ENCODE results near the gene ARFGEF2. TPM values are rescaled to one million over a fixed set of nuclear protein-coding genes. Genes with fewer than 3 reads are reported as not detected.
A peak's percentile ranks its signal among the peaks of the same experiment; 100 is the strongest.

ARFGEF2 gene
- total RNA-seq, 6 donors from 2014 or later, result 22.4 to 94.3 (median 32.2) TPM

DNA sequence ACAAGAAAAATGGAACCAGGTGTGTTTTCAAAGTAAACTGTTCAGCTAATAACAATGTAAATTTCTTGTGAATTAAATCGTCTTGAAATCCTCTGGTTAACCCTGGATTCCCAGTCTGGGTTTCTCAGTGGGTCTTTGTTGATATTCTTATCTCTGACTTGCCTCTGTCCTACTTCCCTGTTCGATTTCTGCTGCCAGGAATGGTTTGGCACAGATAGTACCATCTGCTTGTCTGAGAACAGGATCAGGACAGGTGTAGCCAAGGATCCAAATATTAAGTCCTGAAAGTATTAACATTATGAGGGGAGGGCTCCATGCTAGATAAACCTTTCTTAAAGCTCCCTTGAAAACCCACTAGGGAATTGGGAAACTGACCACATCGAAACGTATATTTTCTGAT lies 30.1 kb downstream of the ARFGEF2 start:
- Histone ChIP-seq H3K27ac (no peak overlapping the region), H3K4me1 (no peaks in the 10 kb centered on the region), H3K9me3 (no peaks in the 10 kb centered on the region), H3K27me3 (no peaks in the 10 kb centered on the region), H3K4me3 (no peak overlapping the region), H3K36me3 (peaks cover 25 to 86% (median 73%) of the 10 kb centered on the region in 4 donors)
- no peak for TF ChIP-seq EP300 (IDR thresholded peaks at IDR 0.05)
- TF ChIP-seq, protein P1, sequence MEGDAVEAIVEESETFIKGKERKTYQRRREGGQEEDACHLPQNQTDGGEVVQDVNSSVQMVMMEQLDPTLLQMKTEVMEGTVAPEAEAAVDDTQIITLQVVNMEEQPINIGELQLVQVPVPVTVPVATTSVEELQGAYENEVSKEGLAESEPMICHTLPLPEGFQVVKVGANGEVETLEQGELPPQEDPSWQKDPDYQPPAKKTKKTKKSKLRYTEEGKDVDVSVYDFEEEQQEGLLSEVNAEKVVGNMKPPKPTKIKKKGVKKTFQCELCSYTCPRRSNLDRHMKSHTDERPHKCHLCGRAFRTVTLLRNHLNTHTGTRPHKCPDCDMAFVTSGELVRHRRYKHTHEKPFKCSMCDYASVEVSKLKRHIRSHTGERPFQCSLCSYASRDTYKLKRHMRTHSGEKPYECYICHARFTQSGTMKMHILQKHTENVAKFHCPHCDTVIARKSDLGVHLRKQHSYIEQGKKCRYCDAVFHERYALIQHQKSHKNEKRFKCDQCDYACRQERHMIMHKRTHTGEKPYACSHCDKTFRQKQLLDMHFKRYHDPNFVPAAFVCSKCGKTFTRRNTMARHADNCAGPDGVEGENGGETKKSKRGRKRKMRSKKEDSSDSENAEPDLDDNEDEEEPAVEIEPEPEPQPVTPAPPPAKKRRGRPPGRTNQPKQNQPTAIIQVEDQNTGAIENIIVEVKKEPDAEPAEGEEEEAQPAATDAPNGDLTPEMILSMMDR (IDR thresholded peaks at IDR 0.05), result no peak
- no peak for TF ChIP-seq POLR2AphosphoS5 (IDR thresholded peaks at IDR 0.05)
- TF ChIP-seq POLR2A (IDR thresholded peaks at IDR 0.05), result no peak
- WGBS, 2 donors, result 84 to 87% methylated on average over 4 of the region's 4 CpGs
- ATAC-seq (ENCODE audit: low FRiP score in 2 of 2) (no peak), DNase-seq (no peak)

DNA sequence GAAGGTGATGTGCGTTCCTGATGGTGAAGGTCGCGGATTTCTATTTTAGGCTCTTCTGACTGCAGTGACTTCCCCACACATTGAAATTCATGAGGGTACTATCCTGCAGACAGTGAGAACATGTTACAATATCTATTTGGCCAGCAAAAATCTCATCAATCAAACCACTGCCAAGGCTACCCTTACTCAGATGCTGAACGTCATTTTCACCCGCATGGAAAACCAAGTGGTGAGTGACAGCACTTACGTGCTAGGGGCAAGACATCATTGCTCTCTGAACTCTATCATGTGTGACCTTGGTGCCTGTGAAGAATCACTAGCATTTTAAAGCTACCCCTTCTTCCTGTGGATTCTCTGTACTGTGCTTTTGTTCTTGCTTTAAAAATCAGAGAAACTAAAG lies 31.1 kb downstream of the ARFGEF2 start:
- H3K9me3 ChIP-seq, result no peaks in the 10 kb centered on the region
- no peaks in the 10 kb centered on the region for H3K27me3 ChIP-seq

DNA sequence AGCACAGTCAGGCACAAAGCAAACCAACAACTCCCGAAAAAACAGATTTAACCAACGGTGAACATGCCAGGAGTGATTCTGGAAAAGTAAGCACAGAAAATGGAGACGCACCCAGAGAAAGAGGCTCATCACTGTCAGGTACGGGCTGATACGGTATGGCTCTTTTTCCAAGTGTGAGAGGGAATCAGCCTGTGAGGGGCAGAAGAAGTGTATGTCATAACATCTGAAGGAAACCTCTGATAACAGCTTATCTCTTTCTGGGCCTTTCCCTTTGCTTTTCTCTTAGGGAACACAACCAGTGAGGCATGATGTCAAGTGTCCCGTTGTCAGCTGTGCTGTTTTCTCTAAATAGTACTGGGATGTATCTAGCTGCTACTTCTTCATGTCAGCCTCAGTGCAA lies 32.1 kb downstream of the ARFGEF2 start:
- no peak for TF ChIP-seq EP300 (IDR thresholded peaks at IDR 0.05)
- TF ChIP-seq POLR2AphosphoS5 (IDR thresholded peaks at IDR 0.05), result no peak
- TF ChIP-seq, protein P1 (IDR thresholded peaks at IDR 0.05), result no peak
- TF ChIP-seq POLR2A (IDR thresholded peaks at IDR 0.05), result no peak
- DNase-seq, result no peak
- peaks cover 0 to 7% (median 2%) of the 10 kb centered on the region in 4 donors for H3K4me1 ChIP-seq
- no peak for ATAC-seq (ENCODE audit: low FRiP score in 2 of 2)
- no peak overlapping the region for H3K27ac ChIP-seq
- 93 to 95% methylated on average over 6 of the region's 6 CpGs for WGBS, 2 donors
- H3K36me3 ChIP-seq, result peaks cover 25 to 95% (median 75%) of the 10 kb centered on the region in 4 donors
- no peaks in the 10 kb centered on the region for H3K27me3 ChIP-seq
- H3K9me3 ChIP-seq, result no peaks in the 10 kb centered on the region
- no peak overlapping the region for H3K4me3 ChIP-seq

More for the DNA sequence above, 31.1 kb downstream of the ARFGEF2 start:
- ATAC-seq (ENCODE audit: low FRiP score in 2 of 2), result no peak
- Histone ChIP-seq H3K27ac (no peak overlapping the region), H3K36me3 (peaks cover 25 to 91% (median 80%) of the 10 kb centered on the region in 4 donors), H3K4me1 (peaks cover 0 to 6% (median 2%) of the 10 kb centered on the region in 4 donors), H3K4me3 (no peak overlapping the region)
- TF ChIP-seq, protein P1 (IDR thresholded peaks at IDR 0.05), result no peak
- TF ChIP-seq POLR2A (IDR thresholded peaks at IDR 0.05), result no peak
- no peak for TF ChIP-seq EP300 (IDR thresholded peaks at IDR 0.05)
- TF ChIP-seq POLR2AphosphoS5 (IDR thresholded peaks at IDR 0.05), result no peak
- no peak for DNase-seq
- 91 to 93% methylated on average over 6 of the region's 6 CpGs for WGBS, 2 donors

DNA sequence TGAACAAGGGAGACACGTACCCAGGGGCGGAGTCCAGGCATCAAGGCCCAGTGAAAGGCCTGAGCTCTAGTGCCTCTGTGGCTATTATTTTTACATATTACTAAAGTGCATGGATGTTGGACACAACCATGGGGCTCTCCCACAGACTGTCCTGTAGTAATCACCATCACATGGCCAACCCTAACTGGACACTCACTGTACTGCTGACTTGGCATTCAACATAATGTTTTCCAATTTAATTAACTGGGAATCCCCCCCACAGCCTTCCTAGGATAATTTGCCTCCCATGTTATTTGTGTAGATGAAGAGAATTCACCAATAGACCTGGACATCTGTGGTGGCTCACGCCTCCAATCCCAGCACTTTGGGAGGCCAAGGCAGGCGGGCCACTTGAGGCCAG lies 34.5 kb downstream of the ARFGEF2 start:
- Histone ChIP-seq H3K4me1 (peaks cover 0 to 7% (median 2%) of the 10 kb centered on the region in 4 donors), H3K9me3 (no peaks in the 10 kb centered on the region), H3K4me3 (no peak overlapping the region), H3K27me3 (no peaks in the 10 kb centered on the region), H3K36me3 (peaks cover 23 to 86% (median 64%) of the 10 kb centered on the region in 4 donors), H3K27ac (no peak overlapping the region)
- ATAC-seq (ENCODE audit: low FRiP score in 2 of 2) (no peak), DNase-seq (no peak)
- TF ChIP-seq EP300 (IDR thresholded peaks at IDR 0.05) (no peak), POLR2AphosphoS5 (IDR thresholded peaks at IDR 0.05) (no peak), POLR2A (IDR thresholded peaks at IDR 0.05) (no peak)
- TF ChIP-seq, protein P1 (IDR thresholded peaks at IDR 0.05), result no peak
- 92 to 95% methylated on average over 4 of the region's 4 CpGs for WGBS, 2 donors

DNA sequence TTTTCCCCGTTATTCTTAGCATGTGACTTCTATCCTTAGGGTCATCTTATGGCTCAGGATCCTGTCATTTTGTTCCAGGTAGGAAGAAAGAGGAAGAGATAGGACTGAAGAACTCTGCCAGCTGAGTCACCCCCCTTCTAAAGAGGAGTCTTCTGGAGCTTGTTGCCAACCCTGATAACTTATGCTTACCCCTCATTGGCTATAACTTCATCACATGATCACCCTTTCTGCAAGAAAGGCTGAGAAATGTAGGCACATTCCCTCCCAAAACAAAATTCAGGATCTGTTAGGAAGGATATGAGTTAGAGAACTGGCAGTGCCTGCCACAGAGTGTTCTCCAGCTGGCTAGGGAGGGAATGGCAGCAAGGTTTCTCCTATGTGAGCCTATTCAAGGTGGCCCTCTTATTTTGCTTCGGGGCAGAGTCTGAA lies 35.6 kb downstream of the ARFGEF2 start:
- peak overlapping the region in 2 of 4 donors; percentile 46 to 59 for H3K27ac ChIP-seq
- H3K27me3 ChIP-seq, result no peaks in the 10 kb centered on the region
- peaks cover 0 to 7% (median 2%) of the 10 kb centered on the region in 4 donors for H3K4me1 ChIP-seq
- ATAC-seq (ENCODE audit: low FRiP score in 2 of 2) (no peak), DNase-seq (no peak)
- TF ChIP-seq EP300 (IDR thresholded peaks at IDR 0.05), result no peak
- TF ChIP-seq, protein P1 (IDR thresholded peaks at IDR 0.05), result no peak
- no peak for TF ChIP-seq POLR2A (IDR thresholded peaks at IDR 0.05)
- TF ChIP-seq POLR2AphosphoS5 (IDR thresholded peaks at IDR 0.05), result no peak
- H3K36me3 ChIP-seq, result peaks cover 22 to 76% (median 55%) of the 10 kb centered on the region in 4 donors
- H3K9me3 ChIP-seq, result no peaks in the 10 kb centered on the region
- no peak overlapping the region for H3K4me3 ChIP-seq
- 0 to 44% methylated on average over 2 of the region's 2 CpGs for WGBS, 2 donors
